Superior temporal gyrus (tissue), 1 donor: ENCODE measurements around the gene ATPAF1.
"Not testable (repeated sequence)": the region's sequence is repeated elsewhere in the genome, so short reads cannot be mapped to it uniquely, and the experiment has no call there.

Experiments used
- DNase-seq: peaks from one replicate; pipeline ENCODE4 v3.0.0-alpha.2; 2016; ENCODE audit errors: extremely low spot score

Gene ATPAF1

GRCh38 chr1:46681333-46682034, 13.3 kb upstream of the ATPAF1 start:
- no peak for DNase-seq

DNA sequence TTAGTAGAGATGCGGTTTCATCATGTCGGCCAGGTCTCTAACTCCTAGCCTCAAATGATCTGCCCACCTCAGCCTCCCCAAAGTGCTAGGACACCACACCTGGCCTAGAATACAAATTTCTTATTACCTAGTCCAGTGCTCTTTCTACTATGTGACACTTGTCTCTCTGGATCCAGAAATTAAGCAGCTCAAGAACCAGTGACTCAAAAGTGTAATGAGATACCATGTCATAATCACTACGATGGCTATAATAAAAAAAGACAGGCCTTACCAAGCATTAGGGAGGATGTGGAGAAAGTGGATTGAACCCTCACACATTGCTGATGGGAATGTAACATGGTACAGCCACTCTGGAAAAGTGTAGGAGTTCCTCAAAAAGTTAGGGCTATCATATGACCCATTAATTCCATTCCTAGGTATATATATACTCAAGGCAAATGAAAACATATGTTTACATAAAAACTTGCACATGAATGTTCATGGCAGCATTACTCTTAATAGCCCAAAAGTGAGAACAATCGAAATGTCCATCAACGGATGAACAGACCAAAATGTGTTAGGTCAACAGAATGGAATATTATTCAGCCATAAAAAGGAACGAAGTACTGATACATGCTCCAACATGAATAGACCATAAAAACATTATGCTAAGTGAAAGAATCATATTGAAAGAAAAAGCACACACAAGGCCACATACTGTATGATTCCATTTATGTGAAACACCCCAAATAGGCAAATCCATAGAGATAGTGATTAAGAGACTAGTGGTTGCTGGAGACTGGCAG, 11.8 kb upstream of the ATPAF1 start:
- no peak for DNase-seq

DNA sequence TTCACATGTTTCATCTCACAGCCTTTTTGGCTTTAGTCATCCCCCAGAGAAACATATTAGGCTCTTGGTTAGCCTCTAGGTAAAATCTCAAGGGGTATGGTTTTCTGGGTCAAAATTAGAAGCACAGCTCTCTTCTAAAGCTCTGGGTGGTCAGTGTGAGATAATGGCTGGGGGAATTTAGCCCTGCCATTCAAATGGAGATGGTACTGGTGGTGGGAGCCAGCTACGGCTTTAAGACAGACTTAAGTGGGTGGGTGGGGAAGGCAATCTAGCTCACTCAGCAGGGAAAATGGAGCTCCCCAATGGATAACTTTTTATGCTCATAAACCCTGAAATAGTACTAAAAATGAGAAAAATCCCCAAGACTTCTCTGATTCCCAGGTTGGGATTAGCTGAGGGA, 9.2 kb upstream of the ATPAF1 start:
- no peak for DNase-seq

GRCh38 chr1:46676531-46676930, 8.4 kb upstream of the ATPAF1 start:
- no peak for DNase-seq

- no peak for DNase-seq
These were observed 7.6 kb upstream of the ATPAF1 start for GRCh38 chr1:46675549-46676314.

DNA sequence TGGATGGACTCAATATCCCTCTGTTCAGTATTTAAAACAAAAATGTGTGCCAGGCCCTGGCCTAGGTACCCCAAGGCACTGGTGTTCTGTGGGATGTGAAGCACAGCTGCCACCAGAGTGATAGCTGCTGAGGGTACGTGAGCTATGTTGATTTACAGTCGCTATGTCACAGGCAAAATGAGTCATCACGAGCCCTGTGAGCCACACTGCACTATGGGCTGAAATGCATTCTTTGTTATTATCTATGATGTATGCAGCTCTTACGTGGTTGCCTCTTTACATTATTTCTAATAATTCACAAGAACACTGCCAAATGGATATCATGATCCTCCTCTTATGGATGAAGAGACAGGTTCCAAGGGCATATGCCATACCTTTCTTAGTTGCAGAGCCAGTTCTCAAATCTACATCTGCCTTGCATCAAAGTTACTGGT, 5.6 kb upstream of the ATPAF1 start:
- DNase-seq, result no peak

DNA sequence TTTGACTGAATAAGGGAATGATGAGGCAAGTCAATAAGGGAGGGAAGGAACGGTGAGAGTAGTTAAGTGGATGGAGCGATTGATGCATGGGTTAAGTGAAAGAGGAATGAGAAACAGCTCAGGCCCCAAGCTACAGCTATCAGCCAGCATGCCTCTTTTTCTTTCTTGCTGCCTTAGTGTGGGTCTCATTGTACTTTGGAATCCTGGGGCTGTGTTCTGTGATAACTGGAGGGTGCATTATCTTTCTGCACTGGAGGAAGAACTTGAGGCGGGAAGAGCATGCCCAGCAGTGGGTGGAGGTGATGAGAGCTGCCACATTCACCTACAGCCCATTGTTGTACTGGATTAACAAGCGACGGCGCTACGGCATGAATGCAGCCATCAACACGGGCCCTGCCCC, 4.5 kb upstream of the ATPAF1 start:
- no peak for DNase-seq

DNA sequence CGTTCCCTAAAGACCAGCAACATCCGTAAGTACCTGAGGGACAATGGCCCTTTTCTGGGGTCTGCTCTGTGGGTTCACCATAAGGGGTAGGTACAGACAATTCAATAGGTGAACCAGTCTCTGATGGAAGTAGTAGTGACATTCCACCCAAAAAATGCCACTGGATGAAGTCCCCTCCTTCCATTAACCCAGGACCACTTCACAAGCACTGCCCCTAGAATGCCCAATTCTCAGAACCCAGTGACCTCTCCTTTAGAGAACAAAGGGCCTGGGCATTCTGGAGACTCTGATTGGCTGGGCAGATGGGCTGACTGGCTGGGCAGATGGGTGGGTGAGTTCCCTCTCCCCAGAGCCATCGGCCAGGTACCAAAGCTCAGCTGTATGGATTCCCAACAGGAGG, 3.4 kb upstream of the ATPAF1 start, which contains the start of gene TEX38:
TSS of gene TEX38 (plus strand) at position 301 of the 400 bp plus-strand sequence. CDS start at position 382, 81 bp downstream.
- no peak for DNase-seq

GRCh38 chr1:46670134-46670533, 2.0 kb upstream of the ATPAF1 start:
- DNase-seq, result no peak

DNA sequence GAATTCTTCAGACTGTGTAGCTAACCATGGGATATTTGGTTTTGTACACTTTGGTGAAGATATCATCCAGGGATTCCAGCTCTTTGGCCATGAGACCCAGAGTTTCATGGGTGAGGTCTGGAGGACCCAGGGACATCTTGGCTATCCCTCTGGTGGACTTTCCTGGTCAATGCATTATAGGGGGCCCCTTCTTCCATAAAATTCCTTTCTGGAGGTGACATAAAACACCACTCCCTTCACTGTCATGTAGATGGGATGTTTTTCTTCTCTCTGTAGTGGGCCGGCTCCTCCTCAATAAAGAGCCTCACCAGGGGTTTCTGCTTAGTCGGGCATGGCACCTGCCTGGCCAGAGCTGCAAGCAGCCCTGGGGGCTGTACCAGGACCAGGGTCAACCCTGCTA, 2.2 kb downstream of the ATPAF1 start:
- no peak for DNase-seq

GRCh38 chr1:46662919-46663318, 5.2 kb downstream of the ATPAF1 start:
- DNase-seq, result not testable (repeated sequence)

DNA sequence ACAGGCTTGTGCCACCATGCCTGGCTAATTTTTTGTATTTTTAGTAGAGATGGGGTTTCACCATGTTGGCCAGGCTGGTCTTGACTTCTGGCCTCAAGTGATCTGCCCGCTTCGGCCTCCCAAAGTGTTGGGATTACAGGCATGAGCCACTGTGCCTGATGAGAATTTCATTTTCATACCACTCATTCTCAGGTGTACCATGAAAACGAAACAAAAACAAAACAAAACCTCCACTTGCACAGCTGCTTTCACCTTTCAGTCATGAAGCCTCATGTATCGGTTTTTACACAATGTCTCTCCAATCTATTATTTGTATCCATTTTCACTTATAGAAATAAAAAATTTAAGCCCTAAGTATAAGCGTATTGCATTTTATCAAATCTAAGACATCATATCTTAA, 8.0 kb downstream of the ATPAF1 start:
- DNase-seq, result not testable (repeated sequence)

DNA sequence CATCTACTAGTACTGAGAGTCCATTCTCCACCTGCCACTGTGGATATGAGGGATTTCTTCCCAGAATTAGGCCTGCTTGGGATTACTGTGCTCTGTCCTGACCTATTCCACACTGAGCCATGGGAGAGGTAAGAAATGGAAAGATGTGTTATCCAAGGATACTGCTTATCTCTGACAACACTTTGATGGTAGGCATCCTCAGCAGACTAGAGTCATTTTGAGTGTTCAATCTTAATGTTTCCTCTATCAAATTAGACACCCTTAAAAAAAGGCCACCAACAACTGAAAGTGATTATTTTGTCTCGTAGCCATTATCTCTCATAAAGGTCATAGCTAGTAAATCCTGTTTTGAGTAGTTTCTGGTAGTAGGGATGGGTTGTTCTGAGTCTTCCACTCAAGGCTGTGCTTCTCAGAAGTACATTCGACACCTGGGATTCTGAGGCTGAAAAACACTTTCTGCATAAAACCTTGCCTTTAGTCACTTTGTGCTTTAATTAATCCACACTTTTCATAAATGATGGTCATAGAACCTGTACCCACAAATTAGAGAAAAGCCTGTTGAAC, 8.8 kb downstream of the ATPAF1 start:
- DNase-seq, result no peak

- DNase-seq, result no peak
These were observed 10.4 kb downstream of the ATPAF1 start for GRCh38 chr1:46657775-46658174.

- no peak for DNase-seq
These were observed 11.5 kb downstream of the ATPAF1 start for GRCh38 chr1:46656643-46657042.

DNA sequence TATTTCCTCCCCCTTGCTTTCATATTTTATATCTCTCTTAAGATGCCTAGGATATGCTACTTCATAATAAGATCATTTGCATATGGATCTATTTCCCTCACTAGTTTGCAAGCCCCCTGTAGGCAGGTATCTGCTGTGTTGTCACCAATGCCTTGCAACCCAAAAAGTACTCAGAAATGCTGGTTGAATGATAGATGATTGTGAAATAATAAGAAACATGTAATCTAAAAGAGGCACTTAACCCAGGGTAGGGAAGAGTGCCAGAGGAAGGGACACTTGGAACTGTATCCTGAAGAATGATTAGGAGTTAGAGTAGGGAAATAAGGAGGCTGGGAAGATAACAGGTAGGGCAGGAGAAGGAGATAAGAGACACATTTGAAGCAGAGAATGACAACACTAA, 12.3 kb downstream of the ATPAF1 start:
- no peak for DNase-seq

- DNase-seq, result not testable (repeated sequence)
These were observed 13.5 kb downstream of the ATPAF1 start for GRCh38 chr1:46654698-46655097.

GRCh38 chr1:46654012-46654411, 14.2 kb downstream of the ATPAF1 start:
- no peak for DNase-seq

DNA sequence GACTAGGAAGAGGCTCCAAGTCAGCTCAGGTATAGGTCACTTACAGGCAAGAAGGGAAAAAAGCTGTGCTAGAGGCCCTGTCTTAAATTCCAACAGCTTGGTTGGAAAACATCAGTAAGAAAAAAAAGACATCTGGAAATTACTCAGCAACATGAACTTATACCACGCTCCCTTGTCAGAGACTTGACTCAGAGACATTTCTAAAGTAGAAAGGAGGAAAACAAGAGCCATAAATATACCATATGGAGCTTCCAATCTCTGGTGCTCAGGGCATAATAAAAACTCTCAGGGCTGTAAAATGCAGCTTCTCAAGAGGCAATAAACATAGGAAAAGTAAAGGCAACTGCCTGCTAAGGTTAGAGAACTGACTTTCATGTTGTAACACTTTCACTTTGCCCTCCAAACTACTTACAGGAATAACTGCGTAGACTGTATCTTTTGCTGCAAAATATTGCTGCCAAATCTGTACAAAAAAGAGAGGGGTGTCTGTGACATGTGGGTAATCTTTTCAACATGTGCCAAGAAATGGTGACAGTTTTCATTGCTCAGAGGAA, 14.7 kb downstream of the ATPAF1 start:
- DNase-seq, result no peak

DNA sequence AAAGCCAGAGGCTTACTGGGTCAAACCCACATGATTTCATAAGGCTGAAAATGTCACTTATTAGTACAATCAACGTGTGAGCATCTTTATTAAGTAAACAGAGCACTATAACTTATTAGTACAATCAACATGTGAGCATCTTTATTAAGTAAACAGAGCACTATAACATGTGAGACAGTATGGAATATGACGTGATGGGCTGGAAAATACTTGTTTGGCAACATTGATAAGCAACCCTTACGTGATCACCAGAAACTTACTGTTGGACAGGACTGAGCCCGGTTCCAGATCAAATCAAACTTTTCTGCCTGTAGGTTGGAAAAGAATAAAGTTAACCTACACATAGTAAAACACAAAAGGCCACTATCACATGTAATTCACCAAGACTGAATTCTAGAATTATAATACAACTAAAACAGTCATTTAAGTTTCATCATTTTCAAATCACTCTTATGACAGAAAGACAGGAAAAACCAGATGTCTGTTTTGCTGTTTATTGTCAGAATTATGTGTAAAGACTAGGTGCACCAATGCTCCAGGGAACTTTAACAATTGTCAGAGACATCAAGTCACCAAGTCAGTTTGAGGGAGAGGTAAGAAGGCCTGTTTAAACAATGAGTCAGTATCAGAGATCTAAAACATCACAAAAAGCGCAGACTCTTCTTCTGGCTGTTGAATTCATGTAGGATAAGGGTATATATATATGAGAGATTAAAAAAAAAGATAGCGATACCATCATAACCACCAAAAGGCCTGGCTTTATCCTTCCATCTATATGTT, 15.7 kb downstream of the ATPAF1 start:
- no peak for DNase-seq

DNA sequence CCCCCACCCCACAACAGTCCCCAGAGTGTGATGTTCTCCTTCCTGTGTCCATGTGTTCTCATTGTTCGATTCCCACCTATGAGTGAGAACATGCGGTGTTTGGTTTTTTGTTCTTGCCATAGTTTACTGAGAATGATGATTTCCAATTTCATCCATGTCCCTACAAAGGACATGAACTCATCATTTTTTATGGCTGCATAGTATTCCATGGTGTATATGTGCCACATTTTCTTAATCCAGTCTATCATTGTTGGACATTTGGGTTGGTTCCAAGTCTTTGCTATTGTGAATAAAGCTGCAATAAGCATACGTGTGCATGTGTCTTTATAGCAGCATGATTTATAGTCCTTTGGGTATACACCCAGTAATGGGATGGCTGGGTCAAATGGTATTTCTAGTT, 17.0 kb downstream of the ATPAF1 start:
- DNase-seq, result not testable (repeated sequence)
